GM12892 (cell line): ENCODE measurements around the gene DLL1.

ENCODE experiments used
- POLR2A ChIP-seq: IDR thresholded peaks from 2 replicates; pipeline ENCODE4 v1.6.1; 2011; ENCODE audit warnings: low read depth, low read length, control low read depth
- POLR2AphosphoS5 ChIP-seq: IDR thresholded peaks from 2 replicates; pipeline ENCODE4 v1.6.1; 2011; ENCODE audit warnings: low read depth, low read length, control low read depth
- TAF1 ChIP-seq: IDR thresholded peaks from 2 replicates; pipeline ENCODE4 v1.6.1; 2011; ENCODE audit warnings: low read depth, mild to moderate bottlenecking, control low read depth, low read length, borderline replicate concordance

- TF ChIP-seq POLR2AphosphoS5: no peak
- no peak for TF ChIP-seq TAF1
- no peak for TF ChIP-seq POLR2A
Measured at GRCh38 chr6:170268216-170269129, 22.4 kb downstream of the DLL1 start.
